Ishikawa (cell line): ENCODE results near the gene RYR2.

Source experiments
- CEBPB ChIP-seq: IDR thresholded peaks from 2 replicates; pipeline ENCODE4 v1.6.1; 2012
- FOXM1 ChIP-seq: IDR thresholded peaks from 2 replicates; pipeline ENCODE4 v1.6.1; 2012; ENCODE audit warnings: low read depth, borderline replicate concordance
- TAF1 ChIP-seq: IDR thresholded peaks from 2 replicates; pipeline ENCODE4 v1.6.1; 2012; ENCODE audit warnings: low read depth, mild to moderate bottlenecking
- YY1 ChIP-seq: IDR thresholded peaks from 2 replicates; pipeline ENCODE4 v1.6.1; 2012; ENCODE audit warnings: low read depth
- TF ChIP-seq, protein P1 (sequence below): IDR thresholded peaks from 2 replicates; pipeline ENCODE4 v1.6.1; 2012

DNA sequence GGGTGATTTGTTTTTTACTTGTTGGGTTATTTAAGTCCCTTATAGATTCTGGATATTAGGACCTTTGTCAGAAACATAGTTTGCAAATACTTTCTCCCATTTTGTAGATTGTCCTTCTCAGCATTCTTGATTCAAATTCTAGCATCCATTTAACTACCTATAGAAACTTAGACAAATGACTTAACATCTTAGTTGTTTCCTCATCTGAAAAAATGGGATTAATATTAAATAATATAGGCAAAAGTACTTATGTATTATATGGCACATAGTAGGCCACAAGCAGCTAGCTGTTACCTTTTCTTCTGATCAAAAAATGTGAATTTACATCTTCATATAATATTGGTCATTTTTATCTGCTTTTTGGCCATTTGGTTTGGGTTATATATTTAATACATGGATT, 541.3 kb downstream of the RYR2 start:
- TF ChIP-seq CEBPB = no peak
- TF ChIP-seq YY1 = no peak
- no peak for TF ChIP-seq FOXM1
- TF ChIP-seq, protein P1, sequence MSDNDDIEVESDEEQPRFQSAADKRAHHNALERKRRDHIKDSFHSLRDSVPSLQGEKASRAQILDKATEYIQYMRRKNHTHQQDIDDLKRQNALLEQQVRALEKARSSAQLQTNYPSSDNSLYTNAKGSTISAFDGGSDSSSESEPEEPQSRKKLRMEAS = no peak
- no peak for TF ChIP-seq TAF1
